OCI-LY3 (cell line): ENCODE data around the gene ESAM.

Source experiments
- CTCF ChIP-seq: fragments of 200-600, 300-600 bp; sonication (generic); IDR thresholded peaks from 2 replicates; pipeline ENCODE4 v1.5.1; 2014; ENCODE audit warnings: antibody characterized with exemption, low read length, low read depth
- EZH2phosphoT487 ChIP-seq: fragments of 200-600 bp; shearing (Covaris generic); IDR thresholded peaks from 2 replicates; pipeline ENCODE4 v1.6.1; 2018; ENCODE audit warnings: antibody characterized with exemption, mixed run types, low read depth

- TF ChIP-seq CTCF, result no peak
- no peak for TF ChIP-seq EZH2phosphoT487
Observed at GRCh38 chr11:124784051-124784450, 22.0 kb upstream of the ESAM start.
